GM12891 (cell line): ENCODE results near the gene PAX9.

ENCODE experiments used
- DNase-seq: peaks from one replicate; pipeline ENCODE4 v3.0.0; 2011; ENCODE audit warnings: low spot score; ENCODE audit not compliant: insufficient read length
- FAIRE-seq: peaks from 2 replicates; lab custom pipeline; 2011; peaks lifted over from hg19 to GRCh38; lab: Jason Lieb, UNC
- PAX5 ChIP-seq: IDR thresholded peaks from 2 replicates; pipeline ENCODE4 v1.6.1; 2011; ENCODE audit warnings: low read length, moderate library complexity, mild to moderate bottlenecking; ENCODE audit not compliant: insufficient read depth, severe bottlenecking
- POLR2A ChIP-seq: IDR thresholded peaks from 2 replicates; pipeline ENCODE4 v1.6.1; 2011; ENCODE audit warnings: low read depth, low read length, control low read depth
- POLR2AphosphoS5 ChIP-seq: IDR thresholded peaks from 2 replicates; pipeline ENCODE4 v1.6.1; 2011; ENCODE audit warnings: low read depth, low read length, control low read depth
- POU2F2 ChIP-seq: IDR thresholded peaks from 2 replicates; pipeline ENCODE4 v1.6.1; 2011; ENCODE audit warnings: low read depth, mild to moderate bottlenecking, control low read depth, low read length, moderate library complexity
- SPI1 ChIP-seq: IDR thresholded peaks from 2 replicates; pipeline ENCODE4 v1.6.1; 2011; ENCODE audit warnings: low read depth, low read length, control low read depth
- TAF1 ChIP-seq: IDR thresholded peaks from 2 replicates; pipeline ENCODE4 v1.6.1; 2011; ENCODE audit warnings: low read depth, low read length, control low read depth

The PAX9 gene

DNA sequence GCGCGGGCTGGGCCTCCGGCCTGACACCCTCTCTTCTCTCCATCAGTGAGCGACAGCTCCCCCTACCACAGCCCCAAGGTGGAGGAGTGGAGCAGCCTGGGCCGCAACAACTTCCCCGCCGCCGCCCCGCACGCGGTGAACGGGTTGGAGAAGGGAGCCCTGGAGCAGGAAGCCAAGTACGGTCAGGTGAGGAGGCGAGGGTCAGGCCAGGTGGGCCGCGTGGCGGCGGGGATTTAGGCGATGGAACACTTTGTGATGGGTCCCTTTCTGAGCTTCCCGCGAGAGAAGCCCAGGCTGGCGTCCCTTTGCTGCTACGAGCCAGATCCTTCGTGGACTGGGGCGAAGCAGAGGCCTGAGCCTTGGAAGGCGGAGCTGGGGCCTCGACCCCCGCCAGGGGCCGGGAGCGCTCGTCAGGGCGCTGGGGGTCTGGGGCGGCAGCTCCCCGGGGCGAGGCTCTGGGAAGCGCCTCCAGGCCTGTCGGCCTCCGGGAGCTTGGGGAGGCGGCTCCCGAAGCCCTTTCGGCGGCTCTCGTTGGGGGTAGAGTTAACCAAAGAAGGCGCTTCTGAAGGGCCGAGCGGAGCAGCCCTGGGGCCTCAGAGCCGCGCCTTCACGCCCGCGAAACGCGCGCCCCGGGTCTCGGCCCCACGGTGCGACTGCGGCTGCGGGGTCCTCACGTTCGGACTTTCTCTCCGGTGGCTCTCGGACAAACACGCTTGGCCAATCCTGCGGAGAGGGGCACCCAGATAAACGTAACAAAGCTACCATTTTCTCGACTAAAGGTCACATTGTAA lies 5.0 kb downstream of the PAX9 start:
- TF ChIP-seq SPI1 (no peak), POU2F2 (no peak), POLR2AphosphoS5 (no peak), TAF1 (no peak), POLR2A (no peak), PAX5 (no peak)
- DNase-seq (no peak), FAIRE-seq (no peak)

- FAIRE-seq: no peak
- DNase-seq: no peak
- TF ChIP-seq POLR2A (no peak), POU2F2 (no peak), PAX5 (no peak), SPI1 (no peak), TAF1 (no peak), POLR2AphosphoS5 (no peak)
Observed at GRCh38 chr14:36667679-36668078, 6.0 kb downstream of the PAX9 start.

GRCh38 chr14:36671149-36671548 lies 9.5 kb downstream of the PAX9 start:
- DNase-seq (no peak), FAIRE-seq (no peak)

GRCh38 chr14:36672095-36672494 lies 10.4 kb downstream of the PAX9 start:
- DNase-seq (no peak), FAIRE-seq (no peak)
- no peak for TF ChIP-seq PAX5
- TF ChIP-seq POU2F2: no peak
- no peak for TF ChIP-seq POLR2A
- no peak for TF ChIP-seq TAF1
- TF ChIP-seq SPI1: no peak
- no peak for TF ChIP-seq POLR2AphosphoS5

More at GRCh38 chr14:36671149-36671548, 9.5 kb downstream of the PAX9 start:
- TF ChIP-seq SPI1 (no peak), TAF1 (no peak), PAX5 (no peak), POLR2AphosphoS5 (no peak), POLR2A (no peak), POU2F2 (no peak)

- FAIRE-seq (no peak), DNase-seq (no peak)
- TF ChIP-seq SPI1 (no peak), POLR2AphosphoS5 (no peak), POU2F2 (no peak), TAF1 (no peak), POLR2A (no peak), PAX5 (no peak)
Observed at GRCh38 chr14:36674659-36675058, 13.0 kb downstream of the PAX9 start.

GRCh38 chr14:36675581-36675980 lies 13.9 kb downstream of the PAX9 start:
- TF ChIP-seq SPI1: no peak
- no peak for TF ChIP-seq POU2F2
- no peak for TF ChIP-seq POLR2AphosphoS5
- TF ChIP-seq POLR2A: no peak
- TF ChIP-seq PAX5: no peak
- no peak for TF ChIP-seq TAF1
- no peak for FAIRE-seq
- no peak for DNase-seq

DNA sequence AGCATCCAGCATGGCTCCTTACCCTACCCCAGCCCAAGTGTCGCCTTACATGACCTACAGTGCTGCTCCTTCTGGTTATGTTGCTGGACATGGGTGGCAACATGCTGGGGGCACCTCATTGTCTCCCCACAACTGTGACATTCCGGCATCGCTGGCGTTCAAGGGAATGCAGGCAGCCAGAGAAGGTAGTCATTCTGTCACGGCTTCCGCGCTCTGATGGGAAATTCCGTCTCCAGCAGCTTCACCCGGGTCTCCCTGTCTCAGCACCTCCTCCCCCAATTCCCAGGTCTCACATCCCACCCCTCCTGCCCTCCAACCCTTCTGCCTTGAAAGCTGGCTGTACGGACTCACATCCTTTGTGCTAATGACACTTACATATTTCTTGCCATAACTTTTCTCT lies 14.6 kb downstream of the PAX9 start:
- FAIRE-seq (no peak), DNase-seq (no peak)
- TF ChIP-seq POLR2A: no peak

DNA sequence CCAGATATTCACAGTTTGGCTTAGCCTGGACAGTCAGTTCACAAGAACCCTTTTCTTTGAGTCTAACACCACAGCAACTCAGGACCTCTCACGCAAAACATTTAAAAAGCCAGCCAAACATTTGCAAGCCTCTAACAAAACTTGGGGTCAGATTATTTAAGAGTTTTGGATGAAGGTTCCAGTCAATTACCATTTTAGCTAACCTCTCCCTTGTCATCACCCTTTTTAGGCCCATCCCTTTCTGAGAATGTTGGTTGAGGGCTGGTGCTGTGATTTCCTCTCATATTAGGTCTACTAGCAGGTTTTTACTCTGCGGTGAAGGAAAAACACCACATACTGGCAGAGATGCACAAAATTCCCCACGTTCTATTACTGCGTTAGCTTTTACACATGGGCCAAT lies 20.7 kb downstream of the PAX9 start:
- TF ChIP-seq POU2F2: no peak
- TF ChIP-seq TAF1: no peak
- no peak for TF ChIP-seq POLR2AphosphoS5
- TF ChIP-seq PAX5: no peak
- no peak for TF ChIP-seq POLR2A
- no peak for TF ChIP-seq SPI1
- FAIRE-seq: no peak
- no peak for DNase-seq

DNA sequence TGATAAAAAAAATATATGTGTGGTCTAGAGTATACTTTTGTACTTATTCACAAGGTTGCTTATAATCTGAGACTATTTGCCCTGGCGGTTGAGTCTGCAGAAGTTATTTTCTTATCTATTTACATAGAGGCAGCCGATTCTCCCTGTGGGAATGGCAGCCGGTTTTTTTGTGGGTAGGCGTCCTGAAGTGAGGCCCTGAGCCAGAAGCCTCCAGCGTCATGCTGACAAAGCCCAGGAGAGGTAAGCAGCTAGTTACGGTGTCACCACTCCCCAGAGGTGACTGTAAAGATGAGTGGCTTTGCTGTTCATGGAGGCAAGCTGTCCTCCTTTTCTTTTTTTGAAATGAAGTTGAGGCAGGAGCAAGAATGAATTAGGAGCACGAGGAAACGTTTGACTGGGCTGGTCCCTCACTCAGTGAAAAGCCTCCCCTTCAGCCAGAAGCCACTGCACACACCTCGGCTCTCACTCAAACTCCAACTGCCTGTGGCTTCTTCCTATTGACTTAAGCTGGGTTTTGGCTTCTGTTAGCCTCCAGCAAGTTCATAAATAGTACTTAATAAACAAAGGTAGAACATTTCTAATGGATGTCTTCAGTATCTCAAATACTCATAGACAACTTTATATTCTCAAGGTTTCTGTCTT lies 21.5 kb downstream of the PAX9 start:
- FAIRE-seq: no peak

GRCh38 chr14:36684946-36685345 lies 23.3 kb downstream of the PAX9 start:
- no peak for TF ChIP-seq SPI1
- TF ChIP-seq POLR2AphosphoS5: no peak
- TF ChIP-seq POU2F2: no peak
- TF ChIP-seq TAF1: no peak
- TF ChIP-seq PAX5: no peak
- no peak for TF ChIP-seq POLR2A
- FAIRE-seq (no peak), DNase-seq (no peak)

More for the DNA sequence above, 21.5 kb downstream of the PAX9 start:
- no peak for TF ChIP-seq TAF1
- TF ChIP-seq PAX5: no peak
- TF ChIP-seq SPI1: no peak
- TF ChIP-seq POU2F2: no peak
- TF ChIP-seq POLR2AphosphoS5: no peak
- no peak for TF ChIP-seq POLR2A
- DNase-seq: no peak
